ENCODE results near the gene TSPO. TPM values are rescaled to one million over a fixed set of nuclear protein-coding genes. Genes with fewer than 3 reads are reported as not detected.

TSPO gene
- total RNA-seq, 1 experiment from 2014 or later, result 308 TPM

DNA sequence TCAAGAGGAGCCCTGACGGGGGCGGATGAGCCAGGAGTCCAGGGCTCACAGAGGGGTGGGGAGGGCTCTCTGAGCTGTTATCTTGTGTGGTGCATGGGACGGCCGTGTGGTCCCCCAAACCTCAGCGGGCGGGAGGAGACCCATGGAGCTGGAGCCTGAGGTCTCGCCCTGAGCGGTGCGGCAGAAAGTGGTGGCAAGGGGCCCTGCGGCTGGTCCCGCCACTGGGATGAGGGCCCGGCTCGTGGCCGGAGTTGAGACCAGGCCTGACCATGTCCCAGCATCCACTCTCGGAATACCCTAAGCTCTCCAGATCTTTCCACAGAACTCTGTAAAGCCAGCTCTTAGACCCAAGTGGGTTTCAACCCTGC lies 58.1 kb downstream of the TSPO start:
- ChIA-PET POLR2A (interaction anchor here (0.6 kb wide), 1 partner anchor 602 kb away, joined by 3 read pairs; the partner anchor contains the start of gene EFCAB6), CTCF (no interaction called here)
- no peak overlapping the region for H3K4me3 Mint-ChIP-seq (ENCODE audit: unreplicated experiment)
- no peaks in the 10 kb centered on the region for H3K4me1 Mint-ChIP-seq (ENCODE audit: insufficient read depth, unreplicated experiment)
- DNase-seq (ENCODE audit: unreplicated experiment), result no peak
- no peaks in the 10 kb centered on the region for H3K9me3 Mint-ChIP-seq (ENCODE audit: unreplicated experiment)
- no peak overlapping the region for H3K27ac Mint-ChIP-seq (ENCODE audit: low read depth, unreplicated experiment)
- H3K27me3 Mint-ChIP-seq (ENCODE audit: insufficient read depth, unreplicated experiment), result no peaks in the 10 kb centered on the region
- no peaks in the 10 kb centered on the region for H3K36me3 Mint-ChIP-seq (ENCODE audit: insufficient read depth, unreplicated experiment)
- BruUV-seq (replicated peaks), result no TSS peak
- intact Hi-C loops (cut with micrococcal nuclease), result no loop called here
- TF ChIP-seq, protein P1, sequence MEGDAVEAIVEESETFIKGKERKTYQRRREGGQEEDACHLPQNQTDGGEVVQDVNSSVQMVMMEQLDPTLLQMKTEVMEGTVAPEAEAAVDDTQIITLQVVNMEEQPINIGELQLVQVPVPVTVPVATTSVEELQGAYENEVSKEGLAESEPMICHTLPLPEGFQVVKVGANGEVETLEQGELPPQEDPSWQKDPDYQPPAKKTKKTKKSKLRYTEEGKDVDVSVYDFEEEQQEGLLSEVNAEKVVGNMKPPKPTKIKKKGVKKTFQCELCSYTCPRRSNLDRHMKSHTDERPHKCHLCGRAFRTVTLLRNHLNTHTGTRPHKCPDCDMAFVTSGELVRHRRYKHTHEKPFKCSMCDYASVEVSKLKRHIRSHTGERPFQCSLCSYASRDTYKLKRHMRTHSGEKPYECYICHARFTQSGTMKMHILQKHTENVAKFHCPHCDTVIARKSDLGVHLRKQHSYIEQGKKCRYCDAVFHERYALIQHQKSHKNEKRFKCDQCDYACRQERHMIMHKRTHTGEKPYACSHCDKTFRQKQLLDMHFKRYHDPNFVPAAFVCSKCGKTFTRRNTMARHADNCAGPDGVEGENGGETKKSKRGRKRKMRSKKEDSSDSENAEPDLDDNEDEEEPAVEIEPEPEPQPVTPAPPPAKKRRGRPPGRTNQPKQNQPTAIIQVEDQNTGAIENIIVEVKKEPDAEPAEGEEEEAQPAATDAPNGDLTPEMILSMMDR (IDR thresholded peaks at IDR 0.05; ENCODE audit: unreplicated experiment), result no peak

DNA sequence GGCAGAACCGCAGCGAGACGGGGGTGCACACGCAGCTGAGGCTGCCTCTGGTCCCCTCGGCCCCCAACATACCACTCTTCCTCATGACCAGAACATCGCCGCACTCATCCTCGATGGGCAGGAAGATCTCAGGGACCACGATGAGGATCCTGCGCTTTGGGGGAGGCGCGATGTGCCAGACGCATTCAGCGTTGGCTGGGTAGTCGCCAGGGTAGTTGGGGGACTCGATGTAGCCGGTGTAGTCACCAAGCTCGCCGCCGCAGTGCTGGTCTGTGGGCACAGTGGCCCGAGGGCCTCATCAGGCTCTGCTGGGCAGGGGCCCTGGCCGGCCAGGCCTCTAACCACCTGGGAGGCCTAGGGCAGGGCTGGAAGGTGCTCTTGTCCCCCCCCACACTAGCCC lies 58.6 kb downstream of the TSPO start:
- DNase-seq (ENCODE audit: unreplicated experiment), result no peak
- Mint-ChIP-seq H3K27me3 (ENCODE audit: insufficient read depth, unreplicated experiment) (peaks cover 3% of the 10 kb centered on the region), H3K4me1 (ENCODE audit: insufficient read depth, unreplicated experiment) (no peaks in the 10 kb centered on the region), H3K4me3 (ENCODE audit: unreplicated experiment) (no peak overlapping the region), H3K36me3 (ENCODE audit: insufficient read depth, unreplicated experiment) (no peaks in the 10 kb centered on the region), H3K27ac (ENCODE audit: low read depth, unreplicated experiment) (no peak overlapping the region), H3K9me3 (ENCODE audit: unreplicated experiment) (no peaks in the 10 kb centered on the region)
- ChIA-PET CTCF (no interaction called here), POLR2A (no interaction called here)
- no TSS peak for BruUV-seq (replicated peaks)
- TF ChIP-seq, protein P1 (IDR thresholded peaks at IDR 0.05; ENCODE audit: unreplicated experiment), result no peak
- intact Hi-C loops (cut with micrococcal nuclease), result no loop called here

DNA sequence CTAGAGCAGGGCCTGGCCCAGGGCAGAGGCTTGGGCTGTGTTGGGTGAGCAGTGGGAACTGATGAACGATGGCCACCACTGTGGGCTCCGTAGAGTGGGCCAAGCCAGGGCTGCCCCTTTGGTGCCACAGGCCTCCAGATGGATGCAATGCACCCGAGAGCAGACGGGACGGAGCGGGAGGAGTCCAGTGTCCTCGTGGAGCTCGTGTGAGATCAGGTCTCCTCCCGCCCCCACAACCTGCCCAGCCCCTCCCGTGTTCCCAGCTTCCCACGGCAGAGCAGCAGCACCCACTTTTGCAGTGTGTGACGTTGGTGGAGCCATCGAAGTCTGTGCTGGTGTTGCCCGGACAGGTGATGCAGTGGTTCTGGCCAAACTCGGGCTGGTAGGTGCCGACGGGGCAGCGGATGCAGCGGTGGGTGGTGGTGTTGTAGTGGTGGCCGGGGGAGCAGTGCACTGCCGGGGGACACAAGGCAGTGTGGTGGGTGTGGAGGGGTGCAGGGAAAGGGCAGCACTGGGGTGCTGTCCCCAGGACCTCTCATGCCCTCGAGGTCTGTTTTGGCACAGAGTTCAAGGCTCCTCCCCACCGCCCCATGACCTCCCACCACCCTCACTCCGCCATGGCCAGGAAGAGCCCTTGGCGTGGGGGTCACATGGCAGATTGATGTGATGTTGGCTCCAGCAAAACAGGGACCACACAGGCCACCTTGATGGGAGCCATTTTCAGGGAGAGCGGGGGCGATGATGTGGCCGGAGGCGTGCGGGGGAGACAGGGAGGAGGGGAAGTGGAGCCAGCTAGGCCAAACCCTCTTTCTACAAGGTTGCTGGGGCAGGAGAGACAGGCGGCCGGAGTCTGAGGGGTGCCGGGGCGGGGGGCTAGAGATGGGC lies 59.5 kb downstream of the TSPO start:
- intact Hi-C loops (cut with micrococcal nuclease), result no loop called here
- TF ChIP-seq, protein P1 (IDR thresholded peaks at IDR 0.05; ENCODE audit: unreplicated experiment), result no peak
- Mint-ChIP-seq H3K27ac (ENCODE audit: low read depth, unreplicated experiment) (no peak overlapping the region), H3K36me3 (ENCODE audit: insufficient read depth, unreplicated experiment) (no peaks in the 10 kb centered on the region), H3K9me3 (ENCODE audit: unreplicated experiment) (no peaks in the 10 kb centered on the region), H3K4me3 (ENCODE audit: unreplicated experiment) (no peak overlapping the region), H3K4me1 (ENCODE audit: insufficient read depth, unreplicated experiment) (no peaks in the 10 kb centered on the region), H3K27me3 (ENCODE audit: insufficient read depth, unreplicated experiment) (peaks cover 11% of the 10 kb centered on the region)
- ChIA-PET CTCF (no interaction called here), POLR2A (no interaction called here)
- no TSS peak for BruUV-seq (replicated peaks)
- DNase-seq (ENCODE audit: unreplicated experiment), result no peak

DNA sequence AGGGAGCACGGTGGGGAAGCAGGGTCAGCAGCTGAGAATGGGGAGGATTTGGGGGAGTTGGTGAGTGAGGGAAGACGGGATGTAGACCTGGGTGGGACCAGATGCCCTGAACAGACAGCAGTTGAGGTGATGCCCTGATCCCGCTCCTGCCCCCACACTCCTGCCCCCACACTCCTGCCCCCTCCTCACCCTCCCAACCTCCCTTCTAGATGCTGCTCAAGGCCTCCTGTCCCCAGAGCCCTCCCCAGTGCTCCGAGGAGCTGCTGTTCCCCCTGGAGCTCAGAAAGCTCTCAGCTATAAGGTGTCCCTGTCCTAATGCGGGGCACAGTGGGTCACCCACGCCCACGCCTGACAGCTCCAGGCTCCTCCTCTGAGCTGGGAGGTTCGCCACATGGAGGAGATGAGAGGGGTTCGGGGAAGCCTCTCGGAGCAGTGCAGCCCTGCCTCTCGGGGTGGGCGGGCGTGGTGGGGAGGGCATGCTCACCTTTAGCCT lies 60.6 kb downstream of the TSPO start:
- POLR2A ChIA-PET, result interaction anchor here (0.9 kb wide), 1 partner anchor 1526 kb away, joined by 4 read pairs; no protein-coding TSS in a partner anchor
- Mint-ChIP-seq H3K27ac (ENCODE audit: low read depth, unreplicated experiment) (no peak overlapping the region), H3K36me3 (ENCODE audit: insufficient read depth, unreplicated experiment) (no peaks in the 10 kb centered on the region), H3K27me3 (ENCODE audit: insufficient read depth, unreplicated experiment) (peaks cover 11% of the 10 kb centered on the region), H3K4me1 (ENCODE audit: insufficient read depth, unreplicated experiment) (no peaks in the 10 kb centered on the region), H3K4me3 (ENCODE audit: unreplicated experiment) (no peak overlapping the region), H3K9me3 (ENCODE audit: unreplicated experiment) (no peaks in the 10 kb centered on the region)
- no peak for DNase-seq (ENCODE audit: unreplicated experiment)
- BruUV-seq (replicated peaks), result no TSS peak
- TF ChIP-seq, protein P1 (IDR thresholded peaks at IDR 0.05; ENCODE audit: unreplicated experiment), result no peak
- CTCF ChIA-PET, result no interaction called here
- intact Hi-C loops (cut with micrococcal nuclease), result no loop called here

Measured in MCF 10A (cell line).